ENCODE data around the gene OR1M1.

OR1M1 gene

GRCh38 chr19:9076901-9077300, 10.0 kb upstream of the OR1M1 start:
- DNase-seq = no peak

- DNase-seq = no peak
Observed at GRCh38 chr19:9078651-9079050, 8.2 kb upstream of the OR1M1 start.

- DNase-seq = no peak
Observed at GRCh38 chr19:9107375-9107774, 20.5 kb downstream of the OR1M1 start, which contains the start of gene OR7G2. Gene OR7G2 (minus strand): TSS chr19:9107475. CDS start chr19:9103243, 4,232 bp downstream.

GRCh38 chr19:9109959-9110358, 23.1 kb downstream of the OR1M1 start:
- no peak for DNase-seq

GRCh38 chr19:9115307-9115813, 28.5 kb downstream of the OR1M1 start, which contains the start of gene OR7G1:
Gene OR7G1 (minus strand): TSS chr19:9115763. CDS start chr19:9115763, 0 bp downstream.
- DNase-seq = no peak

GRCh38 chr19:9116547-9116946, 29.7 kb downstream of the OR1M1 start:
- DNase-seq = no peak

- no peak for DNase-seq
Observed at GRCh38 chr19:9126900-9127405, 40.1 kb downstream of the OR1M1 start, which contains the start of gene OR7G3. Gene OR7G3 (minus strand): TSS chr19:9126950. CDS start chr19:9126950, 0 bp downstream.

- DNase-seq = no peak
Observed at GRCh38 chr19:9128171-9128570, 41.3 kb downstream of the OR1M1 start.

- no peak for DNase-seq
Observed at GRCh38 chr19:9130965-9131364, 44.1 kb downstream of the OR1M1 start.

- no peak for DNase-seq
Observed at GRCh38 chr19:9132422-9132821, 45.6 kb downstream of the OR1M1 start.

GRCh38 chr19:9139609-9140158, 52.8 kb downstream of the OR1M1 start:
- DNase-seq = no peak

- DNase-seq = peak; percentile 78
Observed at GRCh38 chr19:9140159-9140874, 53.5 kb downstream of the OR1M1 start, which contains the start of gene ZNF317. Gene ZNF317 (plus strand): TSS chr19:9140397. CDS start chr19:9156017, 15,620 bp downstream.

- DNase-seq = no peak
Observed at GRCh38 chr19:9144920-9145319, 58.1 kb downstream of the OR1M1 start.
